Eye (tissue), 1 donor: ENCODE results near the gene NCAPG.

Source experiments
- DNase-seq: peaks from one replicate; pipeline ENCODE4 v3.0.0-alpha.2; 2015

Gene NCAPG

DNA sequence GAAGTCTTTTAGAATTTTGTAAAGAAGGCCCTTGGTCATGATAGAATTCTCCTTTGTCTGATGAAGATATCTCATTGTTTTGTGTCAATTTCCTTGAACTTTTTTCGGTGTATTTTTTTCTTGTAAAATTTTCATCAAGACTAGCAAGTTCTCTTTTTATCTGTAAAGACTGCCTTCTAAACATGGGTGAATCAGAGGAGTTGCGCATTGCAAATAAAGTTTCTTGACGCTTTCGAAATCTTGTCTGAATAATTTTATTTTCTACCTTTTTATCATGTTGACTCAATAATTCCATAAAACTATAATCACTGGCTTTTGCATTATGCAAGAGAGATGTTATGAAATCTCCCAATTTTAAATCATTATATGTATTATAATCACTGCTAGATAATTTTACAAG, 66.2 kb downstream of the NCAPG start:
- no peak for DNase-seq

- DNase-seq, result no peak
Measured at GRCh38 chr4:17877661-17878060, 66.9 kb downstream of the NCAPG start.

- no peak for DNase-seq
Measured at GRCh38 chr4:17884063-17884462, 73.3 kb downstream of the NCAPG start.

DNA sequence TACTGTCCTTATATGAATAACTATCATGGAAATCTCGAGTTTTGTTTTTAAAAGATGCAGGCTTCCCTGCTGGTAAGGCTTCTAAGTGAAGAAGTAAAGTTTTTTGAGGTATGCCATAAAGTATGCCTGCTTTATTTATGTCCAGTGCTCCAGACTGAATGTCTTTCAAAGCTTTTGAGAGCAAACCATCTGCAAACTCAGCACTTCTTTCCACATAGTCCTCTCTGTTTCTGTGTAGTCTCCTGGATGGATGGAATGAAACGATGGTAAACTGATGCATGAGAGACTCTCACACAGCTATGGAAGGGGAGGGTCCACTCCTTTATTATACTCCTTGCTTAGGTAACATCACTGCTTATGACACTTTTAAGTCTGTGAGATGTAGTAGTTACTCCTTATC, 73.7 kb downstream of the NCAPG start:
- DNase-seq, result no peak

- DNase-seq, result no peak
Measured at GRCh38 chr4:17889692-17890091, 78.9 kb downstream of the NCAPG start.

DNA sequence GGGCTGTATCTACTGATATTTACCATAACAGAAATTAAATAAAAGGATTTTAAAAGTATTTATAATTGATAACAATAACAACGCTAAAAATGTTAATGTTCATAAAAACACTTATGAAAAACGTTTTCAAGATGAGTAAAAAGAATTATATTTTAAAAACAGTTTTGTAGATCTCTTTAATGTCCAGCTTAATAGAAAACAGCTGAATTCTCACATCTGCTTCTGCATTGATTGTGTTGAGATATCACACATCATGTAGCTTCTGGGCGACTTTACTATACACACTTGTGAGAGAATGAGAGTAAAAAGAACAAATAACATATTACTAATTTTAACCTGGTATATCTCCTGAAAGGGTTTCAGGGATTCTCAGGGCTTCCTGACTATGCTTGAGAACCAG, 83.6 kb downstream of the NCAPG start:
- no peak for DNase-seq
